GM19328 (cell line): ENCODE results near the gene DYSF.

Experiments
- ATAC-seq: cut with Tn5 transposase; IDR thresholded peaks from one replicate; pipeline ENCODE4 v1.9.1; 2021; ENCODE audit warnings: mild to moderate bottlenecking, moderate library complexity; ENCODE audit not compliant: unreplicated experiment

The DYSF gene

DNA sequence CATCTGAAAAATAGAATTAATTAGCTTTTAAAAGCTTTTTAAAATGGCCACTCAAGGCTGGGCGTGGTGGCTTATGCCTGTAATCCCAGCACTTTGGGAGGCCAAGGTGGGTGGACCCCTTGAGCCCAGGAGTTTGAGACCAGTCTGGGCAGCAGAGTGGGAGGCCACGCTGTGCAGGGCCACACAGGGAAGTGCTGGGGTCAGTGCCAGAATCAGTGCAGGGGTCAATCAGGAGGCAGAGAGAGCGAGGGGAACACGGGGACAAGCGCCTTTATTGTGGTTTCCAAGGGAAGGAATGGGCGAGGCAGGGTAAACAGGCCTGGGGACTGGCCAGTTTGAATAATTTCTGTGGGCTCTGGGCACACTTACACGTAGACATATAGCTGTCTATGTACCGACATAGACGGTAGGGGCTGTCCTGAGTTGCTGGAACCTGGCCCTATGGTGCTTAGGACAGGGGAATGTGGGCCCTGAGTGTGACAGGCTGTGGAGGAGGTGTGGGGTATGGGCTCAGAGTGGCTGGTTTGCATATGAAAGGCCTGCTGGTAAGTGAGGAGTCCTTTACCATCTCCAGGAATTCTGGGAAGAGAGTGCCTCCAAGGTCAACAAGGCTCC lies 42.9 kb downstream of the DYSF start:
- no peak for ATAC-seq

DNA sequence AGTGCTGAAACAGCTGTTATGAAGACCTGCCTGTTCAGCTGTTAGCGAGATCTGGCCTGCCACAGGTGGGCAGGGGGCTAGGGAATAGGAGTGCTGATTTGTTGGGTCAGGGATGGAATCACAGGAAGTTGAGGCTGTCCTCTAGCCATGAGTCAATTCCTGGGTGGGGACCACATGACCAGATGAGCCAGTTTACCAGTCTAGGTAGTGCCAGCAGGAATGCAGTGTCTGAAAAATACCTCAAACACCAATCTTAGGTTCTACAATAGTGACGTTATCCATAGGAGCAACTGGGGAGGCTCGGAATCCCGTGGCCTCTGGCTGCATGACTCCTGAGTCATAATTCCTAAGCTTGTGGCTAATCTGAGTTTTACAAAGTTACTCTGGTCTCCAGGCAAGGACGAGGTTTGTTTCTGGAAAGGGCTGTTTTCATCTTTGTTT lies 44.9 kb downstream of the DYSF start:
- no peak for ATAC-seq

DNA sequence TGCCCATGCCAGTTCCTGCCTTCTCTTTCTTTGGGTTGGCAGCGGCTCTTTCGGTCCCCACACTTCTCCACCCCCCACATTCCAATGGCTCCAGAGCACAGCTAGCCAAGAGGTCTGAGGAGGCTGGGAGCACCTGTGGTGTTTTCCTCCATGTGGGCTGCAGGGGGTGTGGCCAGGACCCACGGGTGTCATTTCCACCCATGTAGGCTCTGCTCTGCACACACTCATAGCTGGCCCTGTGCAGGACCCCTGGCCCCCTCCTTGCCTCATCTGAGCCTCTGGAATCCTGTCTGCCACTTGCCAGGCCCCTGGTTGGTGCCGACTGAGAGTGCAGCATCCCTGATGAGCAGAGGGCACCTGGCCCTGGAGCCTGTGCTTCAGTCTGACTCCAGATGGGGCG lies 46.3 kb downstream of the DYSF start:
- no peak for ATAC-seq

DNA sequence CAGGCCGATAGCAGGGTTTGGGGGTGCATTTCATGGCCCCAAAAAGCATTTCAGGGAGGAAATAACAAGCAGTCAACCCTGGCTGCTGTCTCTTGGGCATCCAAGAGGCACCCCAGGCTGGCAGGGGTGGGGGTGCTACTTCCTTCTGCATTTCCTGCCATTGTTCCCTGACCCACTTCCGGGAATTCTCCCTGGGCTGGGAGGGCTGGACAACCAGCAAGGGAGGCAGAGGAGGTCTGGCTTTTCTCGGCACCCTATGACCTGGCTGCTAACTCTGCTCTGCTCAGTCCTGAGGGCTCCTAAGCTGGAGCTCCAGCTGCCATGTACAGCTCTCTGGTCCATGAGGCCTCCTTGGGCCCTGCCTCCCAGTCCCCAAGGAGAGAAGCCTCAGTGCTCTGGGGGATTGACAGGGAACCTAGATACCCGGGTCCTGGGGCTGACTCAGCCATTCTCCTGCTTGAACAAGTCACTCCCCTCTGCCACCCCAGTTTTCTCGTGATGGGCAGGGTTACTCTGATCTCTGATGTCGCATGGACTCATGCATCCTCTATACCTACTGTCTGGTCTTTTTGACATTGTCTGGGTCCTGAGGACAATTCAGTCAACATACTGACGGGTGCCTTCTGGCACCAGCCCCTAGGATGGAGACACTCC lies 47.2 kb downstream of the DYSF start:
- ATAC-seq, result no peak

GRCh38 chr2:71502941-71503738 lies 49.8 kb downstream of the DYSF start:
- ATAC-seq, result no peak

- no peak for ATAC-seq
These were observed 50.5 kb downstream of the DYSF start for GRCh38 chr2:71503837-71504236.

- ATAC-seq, result no peak
These were observed 51.2 kb downstream of the DYSF start for GRCh38 chr2:71504611-71505010.

GRCh38 chr2:71505086-71505769 lies 51.9 kb downstream of the DYSF start:
- ATAC-seq, result no peak

GRCh38 chr2:71505770-71506140 lies 52.4 kb downstream of the DYSF start:
- ATAC-seq, result no peak

GRCh38 chr2:71506222-71507153 lies 53.1 kb downstream of the DYSF start:
- no peak for ATAC-seq

- ATAC-seq, result no peak
These were observed 54.1 kb downstream of the DYSF start for GRCh38 chr2:71507476-71507875.

- peak; percentile 58 for ATAC-seq
These were observed 56.9 kb downstream of the DYSF start for GRCh38 chr2:71510196-71510807.

DNA sequence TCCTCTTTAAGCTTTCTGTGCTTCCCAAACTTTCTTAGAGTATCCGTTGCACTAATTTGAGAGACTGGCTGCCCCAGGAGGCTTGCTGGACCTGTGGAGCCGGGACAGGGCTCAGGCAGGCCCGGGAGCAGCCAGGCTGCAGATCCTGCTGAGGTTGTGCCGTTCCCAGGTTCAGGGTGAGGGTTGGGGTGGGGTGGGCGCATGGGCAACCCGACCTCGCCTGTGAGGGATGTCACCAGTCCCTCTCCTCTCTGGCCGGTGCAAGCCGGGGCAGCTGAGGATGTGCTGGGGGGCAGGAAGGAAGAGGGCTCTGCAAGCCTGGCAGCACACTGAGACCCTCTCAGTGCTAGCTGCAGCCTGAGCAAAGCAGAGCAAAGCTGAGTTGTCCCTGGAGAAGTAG lies 57.6 kb downstream of the DYSF start:
- ATAC-seq, result no peak

DNA sequence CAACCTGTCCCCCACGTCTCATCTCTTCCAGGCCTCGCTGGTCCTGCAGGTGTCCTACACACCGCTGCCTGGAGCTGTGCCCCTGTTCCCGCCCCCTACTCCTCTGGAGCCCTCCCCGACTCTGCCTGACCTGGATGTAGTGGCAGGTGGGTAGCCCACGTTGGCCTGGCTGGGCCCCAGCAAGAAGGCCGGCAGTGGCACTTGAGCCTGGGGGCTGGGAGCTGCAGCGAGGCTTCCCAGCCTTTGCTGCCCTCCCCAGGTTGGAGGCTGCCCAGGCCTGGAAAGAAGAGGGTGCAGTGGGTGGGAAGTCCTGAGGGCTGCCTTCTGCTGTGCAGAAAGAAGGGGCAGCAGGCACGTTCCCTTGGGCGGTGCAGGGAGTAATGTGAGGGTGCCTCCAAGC lies 58.4 kb downstream of the DYSF start:
- ATAC-seq, result no peak

GRCh38 chr2:71512386-71512785 lies 59.0 kb downstream of the DYSF start:
- ATAC-seq, result no peak

DNA sequence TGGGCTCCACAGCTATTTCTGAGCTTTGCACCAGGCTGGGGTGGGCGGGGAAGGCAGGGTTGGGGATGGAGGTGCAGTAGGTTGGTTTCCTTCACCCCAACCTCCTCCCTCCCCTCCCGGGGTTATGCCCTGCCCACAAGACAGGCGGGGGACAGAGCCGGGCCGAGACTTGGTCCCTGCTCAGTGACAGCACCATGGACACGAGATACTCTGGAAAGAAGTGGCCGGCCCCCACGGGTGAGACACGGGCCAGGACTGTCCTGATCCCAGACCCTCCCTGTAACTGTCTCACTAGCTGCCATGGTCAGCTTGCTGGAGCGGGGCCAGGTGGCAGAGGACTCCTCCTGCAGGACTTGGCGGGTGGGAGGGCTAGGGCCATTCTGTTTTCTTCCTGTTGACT lies 59.7 kb downstream of the DYSF start:
- ATAC-seq, result no peak

GRCh38 chr2:71513721-71514120 lies 60.4 kb downstream of the DYSF start:
- no peak for ATAC-seq

GRCh38 chr2:71516253-71516888 lies 63.0 kb downstream of the DYSF start:
- no peak for ATAC-seq

GRCh38 chr2:71517851-71518250 lies 64.5 kb downstream of the DYSF start:
- no peak for ATAC-seq
